Esophagus muscularis mucosa (tissue), 4 donors: ENCODE results near the gene CGB1. TPM values are rescaled to one million over a fixed set of nuclear protein-coding genes. Genes with fewer than 3 reads are reported as not detected.
"Not testable (repeated sequence)": the region's sequence is repeated elsewhere in the genome, so short reads cannot be mapped to it uniquely, and the experiment has no call there.

Experiments
- DNase-seq: peaks from one replicate; pipeline ENCODE4 v3.0.0-alpha.2; 2017; ENCODE audit errors: extremely low spot score
- H3K27ac ChIP-seq, 4 donors: fragments of 200-600 bp; sonication (generic); replicated peaks in 1 of 4; 1 replicate in 3 of 4; 2 replicates in 1 of 4; pipeline ENCODE4 v1.5.1; 2016 to 2019; ENCODE audit warnings: mild to moderate bottlenecking in 1 of 4
- H3K27me3 ChIP-seq, 4 donors: fragments of 200-600 bp; sonication (generic); one replicate each; pipeline versions ENCODE4 v1.5.1 to v1.6.0; 2016 to 2019
- H3K36me3 ChIP-seq, 4 donors: fragments of 200-600 bp; sonication (generic); one replicate each; pipeline ENCODE4 v1.5.1; 2016 to 2019
- H3K4me1 ChIP-seq, 4 donors: fragments of 200-600 bp; sonication (generic); one replicate each; pipeline ENCODE4 v1.5.1; 2016 to 2019
- H3K4me3 ChIP-seq, 4 donors: fragments of 200-600 bp; sonication (generic); 1 replicate in 2 of 4; 2 replicates in 2 of 4; pipeline ENCODE4 v1.5.1; 2016 to 2019; ENCODE audit warnings: mild to moderate bottlenecking in 4 of 4, moderate library complexity in 1 of 4
- H3K9me3 ChIP-seq, 4 donors: fragments of 200-600 bp; sonication (generic); 1 replicate in 3 of 4; 2 replicates in 1 of 4; pipeline ENCODE4 v1.5.1; 2016 to 2019
- EP300 ChIP-seq: sonication (generic); formaldehyde crosslinking; IDR thresholded peaks from one replicate; pipeline ENCODE4 v1.6.1; 2017; ENCODE audit warnings: antibody characterized with exemption
- POLR2A ChIP-seq: fragments of 450-650 bp; IDR thresholded peaks from one replicate; pipeline ENCODE4 v1.6.1; 2017; ENCODE audit warnings: antibody characterized with exemption, moderate library complexity, mild to moderate bottlenecking, low read depth
- POLR2AphosphoS5 ChIP-seq, 2 donors: sonication (generic); formaldehyde crosslinking; IDR thresholded peaks; one replicate each; pipeline ENCODE4 v1.6.1; 2017; ENCODE audit warnings: antibody characterized with exemption in 2 of 2
- WGBS: methylation state at CpG from one replicate; pipeline ENCODE4 v1.1.5; 2018; 5-methylcytosine and 5-hydroxymethylcytosine counted together
- intact Hi-C: fragments of 100-400 bp; cut with DNase I; formaldehyde crosslinking; loops from one replicate; pipeline ENCODE4 v1.15.1; 2023
- total RNA-seq, 4 donors: library from RNA; depleted of rRNA; stranded (reverse); fragments of >200 nt; gene quantifications; one replicate each; pipeline versions ENCODE4 v1.1.0 to v1.2.1, GENCODE V29; 2016
- TF ChIP-seq, protein P1 (sequence below), 3 experiments: fragments of 200-600 bp in 2 of 3; fragments of 450-650 bp in 1 of 3; sonication (generic) in 2 of 3; IDR thresholded peaks; one replicate each; pipeline ENCODE4 v1.5.1; 2017 to 2019; ENCODE audit warnings: antibody characterized with exemption in 3 of 3, mild to moderate bottlenecking in 2 of 3, moderate library complexity in 1 of 3

CGB1 gene
- total RNA-seq, 4 donors from 2014 or later = not detected

DNA sequence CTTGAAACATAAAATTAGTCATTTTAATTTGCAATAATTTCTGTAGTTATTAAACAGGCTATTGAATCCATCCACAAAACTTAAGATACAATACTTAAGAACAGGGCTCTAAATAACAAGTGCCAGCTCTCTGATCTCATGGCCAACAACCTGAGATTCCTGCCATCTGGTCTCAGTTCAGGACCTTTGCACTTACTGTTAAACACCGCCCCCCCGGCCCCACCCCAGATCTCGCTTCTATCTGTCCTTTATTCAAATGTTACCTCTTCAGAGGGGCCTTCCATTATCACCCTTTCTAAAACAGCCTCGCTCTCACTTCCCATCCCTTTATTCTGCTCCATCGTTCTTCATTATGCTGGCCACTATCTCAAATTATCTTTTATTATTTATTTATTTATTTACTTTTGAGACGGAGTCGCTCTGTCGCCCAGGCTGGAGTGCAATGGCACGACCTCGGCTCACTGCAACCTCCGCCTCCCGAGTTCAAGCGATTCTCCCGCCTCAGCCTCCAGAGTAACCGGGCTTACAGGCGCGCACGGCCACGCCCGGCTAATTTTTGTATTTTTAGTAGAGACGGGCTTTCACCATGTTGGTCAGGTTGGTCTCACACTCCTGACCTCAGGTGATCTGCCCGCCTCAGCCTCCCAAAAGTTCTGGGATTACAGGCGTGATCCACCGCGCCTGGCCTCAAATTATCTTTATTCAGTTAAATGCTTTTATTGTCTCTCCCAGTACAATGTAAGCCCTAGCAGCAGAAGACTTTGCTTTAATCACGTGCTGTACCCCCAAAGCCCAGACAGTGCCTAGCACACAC lies 47.7 kb upstream of the CGB1 start:
- intact Hi-C loops = no loop called here
- no peak for TF ChIP-seq EP300
- TF ChIP-seq, protein P1, sequence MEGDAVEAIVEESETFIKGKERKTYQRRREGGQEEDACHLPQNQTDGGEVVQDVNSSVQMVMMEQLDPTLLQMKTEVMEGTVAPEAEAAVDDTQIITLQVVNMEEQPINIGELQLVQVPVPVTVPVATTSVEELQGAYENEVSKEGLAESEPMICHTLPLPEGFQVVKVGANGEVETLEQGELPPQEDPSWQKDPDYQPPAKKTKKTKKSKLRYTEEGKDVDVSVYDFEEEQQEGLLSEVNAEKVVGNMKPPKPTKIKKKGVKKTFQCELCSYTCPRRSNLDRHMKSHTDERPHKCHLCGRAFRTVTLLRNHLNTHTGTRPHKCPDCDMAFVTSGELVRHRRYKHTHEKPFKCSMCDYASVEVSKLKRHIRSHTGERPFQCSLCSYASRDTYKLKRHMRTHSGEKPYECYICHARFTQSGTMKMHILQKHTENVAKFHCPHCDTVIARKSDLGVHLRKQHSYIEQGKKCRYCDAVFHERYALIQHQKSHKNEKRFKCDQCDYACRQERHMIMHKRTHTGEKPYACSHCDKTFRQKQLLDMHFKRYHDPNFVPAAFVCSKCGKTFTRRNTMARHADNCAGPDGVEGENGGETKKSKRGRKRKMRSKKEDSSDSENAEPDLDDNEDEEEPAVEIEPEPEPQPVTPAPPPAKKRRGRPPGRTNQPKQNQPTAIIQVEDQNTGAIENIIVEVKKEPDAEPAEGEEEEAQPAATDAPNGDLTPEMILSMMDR (IDR thresholded peaks at IDR 0.05) = no peak
- no peak for TF ChIP-seq POLR2AphosphoS5 (IDR thresholded peaks at IDR 0.05)
- TF ChIP-seq POLR2A = no peak
- Histone ChIP-seq H3K4me3 (peak overlapping the region; percentile 72 to 97 (median 88)), H3K27ac (peak overlapping the region; percentile 83 to 95 (median 89)), H3K27me3 (no peaks in the 10 kb centered on the region), H3K4me1 (peaks cover 24 to 42% (median 37%) of the 10 kb centered on the region in 4 donors), H3K36me3 (peaks cover 8 to 29% (median 18%) of the 10 kb centered on the region in 4 donors), H3K9me3 (no peaks in the 10 kb centered on the region)
- DNase-seq = no peak
- WGBS = 71% methylated on average over 26 of the region's 26 CpGs

DNA sequence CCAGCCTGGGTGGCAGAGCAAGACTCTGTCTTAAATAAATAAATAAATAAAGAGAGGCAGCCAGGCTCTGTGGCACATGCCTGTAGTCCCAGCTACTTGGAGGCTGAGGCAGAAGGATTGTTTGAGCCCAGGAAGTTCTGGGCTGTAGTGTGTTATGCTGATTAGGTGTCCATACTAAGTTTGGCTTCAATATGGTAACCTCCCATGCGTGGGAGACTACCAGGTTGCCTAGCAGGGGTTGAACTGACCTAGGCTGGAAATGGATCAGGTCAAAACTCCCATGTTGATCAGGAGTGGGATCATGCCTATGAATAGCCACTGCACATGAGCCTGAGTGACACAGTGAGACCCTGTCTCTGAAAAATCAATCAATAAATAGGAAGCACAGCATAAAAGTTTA lies 44.6 kb upstream of the CGB1 start:
- TF ChIP-seq POLR2A (no peak), POLR2AphosphoS5 (IDR thresholded peaks at IDR 0.05) (no peak), EP300 (no peak)
- TF ChIP-seq, protein P1 (IDR thresholded peaks at IDR 0.05) = no peak
- intact Hi-C loops = no loop called here
- no peaks in the 10 kb centered on the region for H3K36me3 ChIP-seq
- H3K27me3 ChIP-seq = no peaks in the 10 kb centered on the region
- WGBS = 45% methylated on average over 1 of the region's 1 CpG
- no peak overlapping the region for H3K27ac ChIP-seq
- H3K4me3 ChIP-seq = no peak overlapping the region
- DNase-seq = no peak
- H3K4me1 ChIP-seq = peaks cover 8 to 12% (median 10%) of the 10 kb centered on the region in 4 donors
- no peaks in the 10 kb centered on the region for H3K9me3 ChIP-seq

DNA sequence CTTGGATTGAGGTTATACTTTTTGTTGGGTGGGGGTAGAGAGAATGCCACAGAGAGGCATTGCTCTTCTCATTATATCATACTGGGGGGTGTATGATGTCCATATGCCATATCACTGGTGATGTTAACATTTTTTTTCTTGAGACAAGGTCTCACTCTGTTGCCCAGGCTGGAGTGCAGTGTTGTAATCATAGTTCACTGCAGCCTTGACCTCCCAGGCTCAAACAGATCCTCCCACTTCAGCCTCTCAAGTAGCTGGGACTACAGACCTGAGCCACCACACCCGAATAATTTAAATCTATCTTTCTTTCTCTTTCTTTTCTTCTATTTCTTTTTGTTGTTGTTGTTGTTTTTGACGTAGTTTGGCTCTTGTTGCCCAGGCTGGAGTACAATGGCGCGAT lies 43.7 kb upstream of the CGB1 start:
- intact Hi-C loops = no loop called here
- no peak for TF ChIP-seq POLR2A
- TF ChIP-seq, protein P1 (IDR thresholded peaks at IDR 0.05) = no peak
- TF ChIP-seq EP300 = no peak
- no peak for TF ChIP-seq POLR2AphosphoS5 (IDR thresholded peaks at IDR 0.05)
- H3K27me3 ChIP-seq = no peaks in the 10 kb centered on the region
- no peaks in the 10 kb centered on the region for H3K9me3 ChIP-seq
- no peaks in the 10 kb centered on the region for H3K36me3 ChIP-seq
- WGBS = 90% methylated on average over 4 of the region's 4 CpGs
- H3K4me1 ChIP-seq = peaks cover 3 to 7% (median 5%) of the 10 kb centered on the region in 4 donors
- no peak overlapping the region for H3K4me3 ChIP-seq
- no peak for DNase-seq
- no peak overlapping the region for H3K27ac ChIP-seq

DNA sequence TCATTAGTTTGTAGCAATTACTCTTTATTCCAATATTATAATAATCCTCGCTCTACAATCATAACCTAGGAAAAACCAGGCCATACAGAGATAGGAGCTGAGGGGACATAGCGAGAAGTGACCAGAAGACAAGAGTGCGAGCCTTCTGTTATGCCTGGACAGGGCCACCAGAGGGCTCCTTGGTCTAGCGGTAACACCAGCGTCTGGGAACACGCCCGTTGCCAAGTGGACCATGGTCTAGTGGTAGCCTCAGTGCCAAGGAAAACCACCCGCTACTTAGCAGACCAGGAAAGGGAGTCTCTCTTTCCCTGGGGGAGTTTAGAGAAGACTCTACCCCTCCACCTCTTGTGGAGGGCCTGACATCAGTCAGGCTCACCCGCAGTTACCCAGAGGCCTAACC lies 38.2 kb upstream of the CGB1 start:
- intact Hi-C loops, DNase-seq, H3K27ac ChIP-seq, H3K9me3 ChIP-seq, H3K4me3 ChIP-seq, H3K36me3 ChIP-seq: not testable (repeated sequence)
- TF ChIP-seq POLR2AphosphoS5 (IDR thresholded peaks at IDR 0.05) = peak in 1 of 2 donors; percentile 22
- TF ChIP-seq, protein P1 (IDR thresholded peaks at IDR 0.05) = peak; percentile 57 to 86 (median 72)
- H3K27me3 ChIP-seq = peaks cover 7 to 47% (median 37%) of the 10 kb centered on the region in 4 donors
- H3K4me1 ChIP-seq = peaks cover 5 to 20% (median 9%) of the 10 kb centered on the region in 4 donors
- 21% methylated on average over 8 of the region's 9 CpGs for WGBS
